Measurements from ENCODE around the gene GDA.

DNA sequence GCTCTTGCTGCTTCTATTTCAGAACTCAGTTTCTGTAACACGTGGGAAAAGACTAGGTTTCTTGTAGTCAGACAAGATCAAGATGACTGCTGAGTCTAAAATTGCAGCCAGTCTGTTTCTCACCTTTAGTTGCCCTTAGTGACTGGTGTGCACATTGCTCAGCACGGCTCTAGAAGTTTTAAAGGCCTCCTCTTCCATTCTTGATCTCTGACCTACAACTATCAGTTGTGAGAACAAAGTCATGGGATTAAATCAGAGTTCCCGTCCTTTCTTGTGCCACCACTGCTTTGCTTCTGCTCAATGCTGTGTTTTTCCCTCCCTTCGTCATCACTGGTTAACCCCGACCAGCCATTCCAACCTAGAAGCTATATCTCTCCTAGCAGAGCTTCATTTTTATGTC lies 52.8 kb downstream of the GDA start:
- TF ChIP-seq, protein P1, sequence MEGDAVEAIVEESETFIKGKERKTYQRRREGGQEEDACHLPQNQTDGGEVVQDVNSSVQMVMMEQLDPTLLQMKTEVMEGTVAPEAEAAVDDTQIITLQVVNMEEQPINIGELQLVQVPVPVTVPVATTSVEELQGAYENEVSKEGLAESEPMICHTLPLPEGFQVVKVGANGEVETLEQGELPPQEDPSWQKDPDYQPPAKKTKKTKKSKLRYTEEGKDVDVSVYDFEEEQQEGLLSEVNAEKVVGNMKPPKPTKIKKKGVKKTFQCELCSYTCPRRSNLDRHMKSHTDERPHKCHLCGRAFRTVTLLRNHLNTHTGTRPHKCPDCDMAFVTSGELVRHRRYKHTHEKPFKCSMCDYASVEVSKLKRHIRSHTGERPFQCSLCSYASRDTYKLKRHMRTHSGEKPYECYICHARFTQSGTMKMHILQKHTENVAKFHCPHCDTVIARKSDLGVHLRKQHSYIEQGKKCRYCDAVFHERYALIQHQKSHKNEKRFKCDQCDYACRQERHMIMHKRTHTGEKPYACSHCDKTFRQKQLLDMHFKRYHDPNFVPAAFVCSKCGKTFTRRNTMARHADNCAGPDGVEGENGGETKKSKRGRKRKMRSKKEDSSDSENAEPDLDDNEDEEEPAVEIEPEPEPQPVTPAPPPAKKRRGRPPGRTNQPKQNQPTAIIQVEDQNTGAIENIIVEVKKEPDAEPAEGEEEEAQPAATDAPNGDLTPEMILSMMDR (IDR thresholded peaks at IDR 0.05; ENCODE audit: low read length), result no peak
- TF ChIP-seq EZH2 (optimal IDR thresholded peaks at IDR 0.05; ENCODE audit: low read depth, low read length), result no peak
